HEK293 (cell line): Measurements from ENCODE around the gene C12orf57.

Source experiments
- BCL6B ChIP-seq: fragments of 450-650 bp; formaldehyde crosslinking; IDR thresholded peaks from 2 replicates; pipeline ENCODE4 v1.5.1; 2017; ENCODE audit warnings: missing biosample characterization, missing genetic modification characterization
- ELK4 ChIP-seq: IDR thresholded peaks from 2 replicates; pipeline ENCODE4 v1.6.1; 2011; ENCODE audit warnings: mild to moderate bottlenecking, low read depth, low read length, borderline replicate concordance
- GLIS2 ChIP-seq: fragments of 450-650 bp; formaldehyde crosslinking; IDR thresholded peaks from 2 replicates; pipeline ENCODE4 v1.5.1; 2016; ENCODE audit warnings: missing biosample characterization, missing genetic modification characterization
- HIC1 ChIP-seq: fragments of 450-650 bp; formaldehyde crosslinking; IDR thresholded peaks from 2 replicates; pipeline ENCODE4 v1.5.1; 2016; ENCODE audit warnings: missing biosample characterization, missing genetic modification characterization
- IKZF3 ChIP-seq: fragments of 450-650 bp; IDR thresholded peaks from 2 replicates; pipeline ENCODE4 v1.5.0; 2018; ENCODE audit warnings: missing biosample characterization, mild to moderate bottlenecking, missing genetic modification characterization, moderate library complexity
- KLF17 ChIP-seq: fragments of 450-650 bp; formaldehyde crosslinking; IDR thresholded peaks from 2 replicates; pipeline ENCODE4 v1.5.1; 2016; ENCODE audit warnings: missing biosample characterization, missing genetic modification characterization
- RBAK ChIP-seq: fragments of 450-650 bp; formaldehyde crosslinking; IDR thresholded peaks from 2 replicates; pipeline ENCODE4 v1.5.1; 2016; ENCODE audit warnings: missing biosample characterization, missing genetic modification characterization
- ZBTB10 ChIP-seq: fragments of 450-650 bp; formaldehyde crosslinking; IDR thresholded peaks from 2 replicates; pipeline ENCODE4 v1.5.1; 2016; ENCODE audit warnings: missing biosample characterization, missing genetic modification characterization
- ZBTB6 ChIP-seq: fragments of 450-650 bp; formaldehyde crosslinking; IDR thresholded peaks from 2 replicates; pipeline ENCODE4 v1.5.1; 2017; ENCODE audit warnings: missing biosample characterization, missing genetic modification characterization
- ZBTB8A ChIP-seq: fragments of 450-650 bp; formaldehyde crosslinking; IDR thresholded peaks from 2 replicates; pipeline ENCODE4 v1.5.1; 2016; ENCODE audit warnings: missing biosample characterization, missing genetic modification characterization
- ZNF157 ChIP-seq: fragments of 450-650 bp; formaldehyde crosslinking; IDR thresholded peaks from 2 replicates; pipeline ENCODE4 v1.5.1; 2016; ENCODE audit warnings: missing biosample characterization, missing genetic modification characterization
- ZNF184 ChIP-seq: fragments of 450-650 bp; IDR thresholded peaks from 2 replicates; pipeline ENCODE4 v1.5.1; 2018; ENCODE audit warnings: missing biosample characterization, mild to moderate bottlenecking, missing genetic modification characterization
- ZNF2 ChIP-seq: fragments of 450-650 bp; formaldehyde crosslinking; IDR thresholded peaks from 2 replicates; pipeline ENCODE4 v1.5.1; 2016; ENCODE audit warnings: missing biosample characterization, missing genetic modification characterization
- ZNF354C ChIP-seq: fragments of 450-650 bp; formaldehyde crosslinking; IDR thresholded peaks from 2 replicates; pipeline ENCODE4 v1.5.1; 2016; ENCODE audit warnings: missing biosample characterization, missing genetic modification characterization, low read depth, borderline replicate concordance
- ZNF398 ChIP-seq: fragments of 450-650 bp; formaldehyde crosslinking; IDR thresholded peaks from 2 replicates; pipeline ENCODE4 v1.5.1; 2017; ENCODE audit warnings: missing biosample characterization, missing genetic modification characterization
- ZNF404 ChIP-seq: fragments of 450-650 bp; formaldehyde crosslinking; IDR thresholded peaks from 2 replicates; pipeline ENCODE4 v1.5.1; 2017; ENCODE audit warnings: missing biosample characterization, missing genetic modification characterization
- ZNF433 ChIP-seq: fragments of 450-650 bp; formaldehyde crosslinking; IDR thresholded peaks from 2 replicates; pipeline ENCODE4 v1.5.1; 2016; ENCODE audit warnings: missing biosample characterization, missing genetic modification characterization, low read depth
- ZNF488 ChIP-seq: fragments of 450-650 bp; formaldehyde crosslinking; IDR thresholded peaks from 2 replicates; pipeline ENCODE4 v1.5.1; 2016; ENCODE audit warnings: missing biosample characterization, missing genetic modification characterization
- ZNF521 ChIP-seq: fragments of 450-650 bp; formaldehyde crosslinking; IDR thresholded peaks from 2 replicates; pipeline ENCODE4 v1.5.1; 2017; ENCODE audit warnings: missing biosample characterization, mild to moderate bottlenecking, missing genetic modification characterization
- ZNF555 ChIP-seq: fragments of 450-650 bp; formaldehyde crosslinking; conservative IDR thresholded peaks from 2 replicates; pipeline ENCODE4 v1.5.1; 2017; ENCODE audit warnings: missing biosample characterization, mild to moderate bottlenecking, missing genetic modification characterization, inconsistent platforms
- ZNF629 ChIP-seq: fragments of 450-650 bp; formaldehyde crosslinking; IDR thresholded peaks from 2 replicates; pipeline ENCODE4 v1.5.1; 2017; ENCODE audit warnings: missing biosample characterization, missing genetic modification characterization
- ZNF654 ChIP-seq: fragments of 450-650 bp; formaldehyde crosslinking; IDR thresholded peaks from 2 replicates; pipeline ENCODE4 v1.5.1; 2016; ENCODE audit warnings: low read depth, missing biosample characterization, missing genetic modification characterization
- ZNF692 ChIP-seq: fragments of 450-650 bp; formaldehyde crosslinking; IDR thresholded peaks from 2 replicates; pipeline ENCODE4 v1.5.1; 2016; ENCODE audit warnings: missing biosample characterization, missing genetic modification characterization
- ZNF785 ChIP-seq: fragments of 450-650 bp; formaldehyde crosslinking; IDR thresholded peaks from 2 replicates; pipeline ENCODE4 v1.5.1; 2016; ENCODE audit warnings: missing biosample characterization, missing genetic modification characterization

Gene C12orf57

GRCh38 chr12:6925540-6926279 is 18.1 kb upstream of the C12orf57 start (continued):
- TF ChIP-seq RBAK (tag by site-specific recombination), result no peak
- no peak; the same call in 1 of the 2 replicates for TF ChIP-seq HIC1 (tag by site-specific recombination)
- TF ChIP-seq ZNF692 (tag by site-specific recombination), result peak; percentile 87
- 0 out of 2 replicates have a peak, but pooled peaks have one; percentile 47 for TF ChIP-seq ZNF2 (tag by site-specific recombination)
- no peak for TF ChIP-seq ZNF785 (tag by site-specific recombination)
- peak; percentile 77 for TF ChIP-seq ZBTB10 (tag by site-specific recombination)
- TF ChIP-seq IKZF3 (tag by site-specific recombination), result peak; percentile 62
- TF ChIP-seq BCL6B, result peak; percentile 16; the same call in 1 of the 2 replicates
- no peak; the same call in 1 of the 2 replicates for TF ChIP-seq ZBTB6 (tag by site-specific recombination)
- TF ChIP-seq ZNF488 (tag by site-specific recombination), result no peak
- TF ChIP-seq ZNF555 (tag by site-specific recombination), result no peak
- no peak for TF ChIP-seq ZNF433 (tag by site-specific recombination)
- TF ChIP-seq ZNF404, result no peak
- peak; percentile 21; the same call in 1 of the 2 replicates for TF ChIP-seq ZBTB8A (tag by site-specific recombination)
- peak; percentile 75 for TF ChIP-seq ZNF629 (tag by site-specific recombination)
- no peak for TF ChIP-seq ELK4
- peak; percentile 23; the same call in 1 of the 2 replicates for TF ChIP-seq ZNF654
- peak; percentile 72 for TF ChIP-seq KLF17 (tag by site-specific recombination)
- TF ChIP-seq ZNF354C (tag by site-specific recombination), result no peak
- peak; percentile 74; the same call in 1 of the 2 replicates for TF ChIP-seq ZNF184
- no peak for TF ChIP-seq ZNF157 (tag by site-specific recombination)
- peak; percentile 18 for TF ChIP-seq GLIS2 (tag by site-specific recombination)
- TF ChIP-seq ZNF398 (tag by site-specific recombination), result peak; percentile 70
- TF ChIP-seq ZNF521 (tag by site-specific recombination), result no peak
